Measurements from ENCODE around the gene STK24.

DNA sequence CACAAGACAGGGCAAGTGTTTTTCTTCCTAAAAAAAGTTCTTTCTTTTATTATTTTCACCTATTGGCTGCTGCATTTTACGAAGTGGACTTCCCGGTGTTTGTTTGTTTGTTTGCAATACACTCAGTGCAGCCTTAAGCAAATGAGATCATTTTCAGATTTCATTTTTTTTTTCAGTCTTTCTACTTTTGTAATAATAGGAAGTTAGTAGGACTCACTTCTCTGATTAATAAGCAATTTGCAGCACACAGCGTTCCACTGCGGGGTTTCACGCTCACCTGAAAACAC, 128.3 kb downstream of the STK24 start:
- TF ChIP-seq, protein P1, sequence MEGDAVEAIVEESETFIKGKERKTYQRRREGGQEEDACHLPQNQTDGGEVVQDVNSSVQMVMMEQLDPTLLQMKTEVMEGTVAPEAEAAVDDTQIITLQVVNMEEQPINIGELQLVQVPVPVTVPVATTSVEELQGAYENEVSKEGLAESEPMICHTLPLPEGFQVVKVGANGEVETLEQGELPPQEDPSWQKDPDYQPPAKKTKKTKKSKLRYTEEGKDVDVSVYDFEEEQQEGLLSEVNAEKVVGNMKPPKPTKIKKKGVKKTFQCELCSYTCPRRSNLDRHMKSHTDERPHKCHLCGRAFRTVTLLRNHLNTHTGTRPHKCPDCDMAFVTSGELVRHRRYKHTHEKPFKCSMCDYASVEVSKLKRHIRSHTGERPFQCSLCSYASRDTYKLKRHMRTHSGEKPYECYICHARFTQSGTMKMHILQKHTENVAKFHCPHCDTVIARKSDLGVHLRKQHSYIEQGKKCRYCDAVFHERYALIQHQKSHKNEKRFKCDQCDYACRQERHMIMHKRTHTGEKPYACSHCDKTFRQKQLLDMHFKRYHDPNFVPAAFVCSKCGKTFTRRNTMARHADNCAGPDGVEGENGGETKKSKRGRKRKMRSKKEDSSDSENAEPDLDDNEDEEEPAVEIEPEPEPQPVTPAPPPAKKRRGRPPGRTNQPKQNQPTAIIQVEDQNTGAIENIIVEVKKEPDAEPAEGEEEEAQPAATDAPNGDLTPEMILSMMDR (IDR thresholded peaks at IDR 0.05): no peak
- TF ChIP-seq EP300 (IDR thresholded peaks at IDR 0.05) (no peak), POLR2A (IDR thresholded peaks at IDR 0.05) (no peak)

Measured in tibial nerve (tissue), 4 donors.